CD4-positive, alpha-beta T cell treated with Interferon alpha-2 for 1 hour (primary cell): Measurements from ENCODE around the gene UBAP2L.
"Not testable (repeated sequence)": the region's sequence is repeated elsewhere in the genome, so short reads cannot be mapped to it uniquely, and the experiment has no call there.

ENCODE experiments used
- DNase-seq, 2 donors: peaks; one replicate each; pipeline ENCODE4 v3.0.0-alpha.2; 2020 to 2022

UBAP2L gene

GRCh38 chr1:154220071-154220969, at the start of gene UBAP2L:
TSS of gene UBAP2L (plus strand) at chr1:154220955. CDS start at chr1:154225124, 4,169 bp downstream.
- peak; percentile 99 for DNase-seq

- DNase-seq: no peak
These were observed 49.6 kb upstream of the UBAP2L start for GRCh38 chr1:154171223-154171583.

- DNase-seq: no peak
These were observed 48.9 kb upstream of the UBAP2L start for GRCh38 chr1:154171880-154172279.

GRCh38 chr1:154174654-154175053, 46.1 kb upstream of the UBAP2L start:
- DNase-seq: no peak

- DNase-seq: no peak
These were observed 44.4 kb upstream of the UBAP2L start for GRCh38 chr1:154176337-154176736.

- DNase-seq: peak in 1 of 2 donors; percentile 21
These were observed 42.7 kb upstream of the UBAP2L start for GRCh38 chr1:154178013-154178412.

GRCh38 chr1:154178911-154179811, 41.6 kb upstream of the UBAP2L start:
- DNase-seq: peak in 1 of 2 donors; percentile 37

- peak; percentile 26 to 44 for DNase-seq
These were observed 40.6 kb upstream of the UBAP2L start for GRCh38 chr1:154179946-154180687.

- DNase-seq: no peak
These were observed 38.8 kb upstream of the UBAP2L start for GRCh38 chr1:154181944-154182343.

- DNase-seq: peak; percentile 80 to 84
These were observed 38.3 kb upstream of the UBAP2L start for GRCh38 chr1:154182344-154183045.

GRCh38 chr1:154183046-154183915, 37.5 kb upstream of the UBAP2L start:
- peak; percentile 92 to 93 for DNase-seq

GRCh38 chr1:154186177-154186576, 34.6 kb upstream of the UBAP2L start:
- DNase-seq: peak; percentile 62 to 78

- no peak for DNase-seq
These were observed 33.8 kb upstream of the UBAP2L start for GRCh38 chr1:154186852-154187501.

GRCh38 chr1:154190550-154190949, 30.2 kb upstream of the UBAP2L start:
- no peak for DNase-seq

GRCh38 chr1:154191990-154192461, 28.7 kb upstream of the UBAP2L start, which contains the start of gene TPM3:
TSS of gene TPM3 (minus strand) at chr1:154192100. CDS start at chr1:154192018, 82 bp downstream.
- DNase-seq: no peak

- DNase-seq: no peak
These were observed 28.3 kb upstream of the UBAP2L start for GRCh38 chr1:154192476-154192875.

GRCh38 chr1:154193821-154194220, 26.9 kb upstream of the UBAP2L start:
- DNase-seq: no peak

- peak; percentile 55 to 75 for DNase-seq
These were observed 21.8 kb upstream of the UBAP2L start for GRCh38 chr1:154198756-154199562.

GRCh38 chr1:154199563-154199879, 21.2 kb upstream of the UBAP2L start:
- DNase-seq: no peak

- DNase-seq: not testable (repeated sequence)
These were observed 15.0 kb upstream of the UBAP2L start for GRCh38 chr1:154205778-154206177.
